IMR-90 (cell line): Measurements from ENCODE around the gene SPAAR. TPM values are rescaled to one million over a fixed set of nuclear protein-coding genes. Genes with fewer than 3 reads are reported as not detected.
A peak's percentile ranks its signal among the peaks of the same experiment; 100 is the strongest.

ENCODE experiments used
- ATAC-seq: fragments of 200-7000 bp; cut with Tn5 transposase; 2 replicates; pipeline ENCODE4 v1.9.1; 2020; ENCODE audit warnings: low read depth, mild to moderate bottlenecking, moderate library complexity
- BruUV-seq: library from RNA; stranded (reverse); fragments of 400-500 nt; replicated peaks from 2 replicates; lab custom pipeline; 2021; lab: Mats Ljungman, UMichigan
- CTCF ChIA-PET: fragments of 300-600 bp; formaldehyde crosslinking; extraction: SDS; loops from one replicate; lab custom pipeline; 2021; ENCODE audit warnings: antibody characterized with exemption; lab: Yijun Ruan, JAX
- POLR2A ChIA-PET: fragments of 300-600 bp; sonication (Branson Sonifier 250); formaldehyde crosslinking; loops from one replicate; lab custom pipeline; 2022; ENCODE audit warnings: antibody characterized with exemption; ENCODE audit not compliant: unreplicated experiment; lab: Charles Lee
- DNase-seq: peaks from one replicate; pipeline ENCODE4 v3.0.0; 2013
- H2AFZ ChIP-seq: replicated peaks from 2 replicates; pipeline ENCODE3; 2013; ENCODE audit warnings: low read length, mild to moderate bottlenecking; ENCODE audit not compliant: poor library complexity
- H2AK5ac ChIP-seq: 2 replicates; pipeline ENCODE4 v1.6.1; 2013; ENCODE audit warnings: low read depth, low read length, inconsistent platforms
- H2AK9ac ChIP-seq: replicated peaks from 2 replicates; pipeline ENCODE3; 2013; ENCODE audit warnings: mild to moderate bottlenecking, low read depth, low read length, moderate library complexity; ENCODE audit not compliant: poor library complexity
- H2BK120ac ChIP-seq: 2 replicates; pipeline ENCODE4 v1.6.1; 2013; ENCODE audit warnings: low read depth, low read length, inconsistent platforms
- H2BK15ac ChIP-seq: 3 replicates; pipeline ENCODE4 v1.6.1; 2013; ENCODE audit warnings: low read depth, low read length, inconsistent platforms
- H2BK20ac ChIP-seq: 2 replicates; pipeline ENCODE4 v1.6.1; 2013; ENCODE audit warnings: low read depth, mild to moderate bottlenecking, inconsistent platforms, low read length, moderate library complexity
- H2BK5ac ChIP-seq: 2 replicates; pipeline ENCODE4 v1.6.1; 2013; ENCODE audit warnings: mild to moderate bottlenecking, low read depth, low read length, inconsistent platforms; ENCODE audit not compliant: poor library complexity, severe bottlenecking
- H3K14ac ChIP-seq: replicated peaks from 2 replicates; pipeline ENCODE4 v1.6.1; 2013; ENCODE audit warnings: low read depth, low read length, inconsistent platforms
- H3K18ac ChIP-seq: 2 replicates; pipeline ENCODE4 v1.6.1; 2013; ENCODE audit warnings: low read depth, low read length, control low read depth
- H3K23ac ChIP-seq: 2 replicates; pipeline ENCODE4 v1.6.1; 2013; ENCODE audit warnings: low read depth, low read length, inconsistent platforms
- H3K27ac ChIP-seq: 2 replicates; pipeline ENCODE4 v1.5.1; 2013; ENCODE audit warnings: mild to moderate bottlenecking, control low read depth, low read length; ENCODE audit not compliant: insufficient read depth
- H3K27me3 ChIP-seq: 2 replicates; pipeline ENCODE4 v1.6.1; 2013; ENCODE audit warnings: low read length; ENCODE audit not compliant: control insufficient read depth, insufficient read depth
- H3K36me3 ChIP-seq: 2 replicates; pipeline ENCODE4 v1.6.1; 2013; ENCODE audit warnings: low read length, mixed read lengths; ENCODE audit not compliant: control insufficient read depth, insufficient read depth
- H3K4ac ChIP-seq: 2 replicates; pipeline ENCODE4 v1.6.1; 2013; ENCODE audit warnings: low read depth, low read length, inconsistent platforms
- H3K4me1 ChIP-seq: 2 replicates; pipeline ENCODE4 v1.6.1; 2013; ENCODE audit warnings: low read length, mixed read lengths; ENCODE audit not compliant: control insufficient read depth, insufficient read depth
- H3K4me2 ChIP-seq: 2 replicates; pipeline ENCODE4 v1.6.1; 2013; ENCODE audit warnings: low read depth, mild to moderate bottlenecking, control low read depth, low read length, moderate library complexity
- H3K4me3 ChIP-seq: 2 replicates; pipeline ENCODE4 v1.5.1; 2013; ENCODE audit warnings: low read depth, mild to moderate bottlenecking, control low read depth, low read length, moderate library complexity; ENCODE audit not compliant: insufficient read depth
- H3K56ac ChIP-seq: 2 replicates; pipeline ENCODE4 v1.6.1; 2013; ENCODE audit warnings: low read length, inconsistent platforms; ENCODE audit not compliant: insufficient read depth; ENCODE audit errors: extremely low read depth
- H3K79me1 ChIP-seq, 2 experiments: 2 replicates each; pipeline ENCODE4 v1.6.1; 2013; ENCODE audit warnings: low read length in 2 of 2, inconsistent platforms in 1 of 2, low read depth in 1 of 2
- H3K9ac ChIP-seq: 2 replicates; pipeline ENCODE4 v1.6.1; 2013; ENCODE audit warnings: low read depth, low read length, control low read depth
- H3K9me1 ChIP-seq: 2 replicates; pipeline ENCODE4 v1.6.1; 2013; ENCODE audit warnings: low read length, inconsistent platforms; ENCODE audit not compliant: insufficient read depth
- H3K9me3 ChIP-seq: 2 replicates; pipeline ENCODE4 v1.6.1; 2013; ENCODE audit warnings: low read length; ENCODE audit not compliant: control insufficient read depth, insufficient read depth
- H4K20me1 ChIP-seq: 2 replicates; pipeline ENCODE4 v1.6.1; 2013; ENCODE audit warnings: low read length, inconsistent platforms; ENCODE audit not compliant: insufficient read depth
- H4K5ac ChIP-seq: 2 replicates; pipeline ENCODE4 v1.6.1; 2013; ENCODE audit warnings: mild to moderate bottlenecking, low read depth, low read length, control low read depth
- H4K8ac ChIP-seq, 2 experiments: 2 replicates each; pipeline ENCODE4 v1.6.1; 2013; ENCODE audit warnings: low read depth in 2 of 2, low read length in 2 of 2, control low read depth in 1 of 2, inconsistent platforms in 1 of 2
- H4K91ac ChIP-seq: 2 replicates; pipeline ENCODE4 v1.6.1; 2013; ENCODE audit warnings: low read depth, low read length, inconsistent platforms; ENCODE audit not compliant: insufficient read depth
- BHLHE40 ChIP-seq: fragments of 150-350 bp; IDR thresholded peaks from 2 replicates; pipeline ENCODE4 v1.6.1; 2016; ENCODE audit warnings: mild to moderate bottlenecking, low read depth, low read length
- CEBPB ChIP-seq: IDR thresholded peaks from 2 replicates; pipeline ENCODE4 v1.6.1; 2012; ENCODE audit warnings: low read depth, low read length, improper control_type of control experiment
- CHD1 ChIP-seq: IDR thresholded peaks from 2 replicates; pipeline ENCODE4 v1.6.1; 2012; ENCODE audit warnings: low read depth, low read length, improper control_type of control experiment
- FOS ChIP-seq: fragments of 150-350 bp; IDR thresholded peaks from 2 replicates; pipeline ENCODE4 v1.6.1; 2016; ENCODE audit warnings: low read depth, low read length
- MAFK ChIP-seq: IDR thresholded peaks from 2 replicates; pipeline ENCODE4 v1.6.1; 2012; ENCODE audit warnings: low read depth, low read length, improper control_type of control experiment
- MAZ ChIP-seq: IDR thresholded peaks from 2 replicates; pipeline ENCODE4 v1.6.1; 2012; ENCODE audit warnings: low read depth, mild to moderate bottlenecking, low read length, improper control_type of control experiment, moderate library complexity, borderline replicate concordance
- MXI1 ChIP-seq: IDR thresholded peaks from 2 replicates; pipeline ENCODE4 v1.6.1; 2012; ENCODE audit warnings: low read depth, mild to moderate bottlenecking, low read length, moderate library complexity, borderline replicate concordance
- NFE2L2 ChIP-seq: fragments of 150-350 bp; IDR thresholded peaks from 2 replicates; pipeline ENCODE4 v1.6.1; 2016; ENCODE audit warnings: low read depth, mild to moderate bottlenecking, low read length
- POLR2A ChIP-seq: IDR thresholded peaks from 2 replicates; pipeline ENCODE4 v1.6.1; 2012; ENCODE audit warnings: mild to moderate bottlenecking, low read depth, low read length
- RAD21 ChIP-seq: IDR thresholded peaks from 2 replicates; pipeline ENCODE4 v1.6.1; 2012; ENCODE audit warnings: low read length, improper control_type of control experiment
- RCOR1 ChIP-seq: IDR thresholded peaks from 2 replicates; pipeline ENCODE4 v1.6.1; 2012; ENCODE audit warnings: mild to moderate bottlenecking, low read length, improper control_type of control experiment; ENCODE audit not compliant: insufficient replicate concordance
- RFX5 ChIP-seq: IDR thresholded peaks from 2 replicates; pipeline ENCODE4 v1.8.0; 2012; ENCODE audit warnings: low read depth, mild to moderate bottlenecking, low read length, moderate library complexity
- SMC3 ChIP-seq: fragments of 150-350 bp; IDR thresholded peaks from 2 replicates; pipeline ENCODE4 v1.6.1; 2016; ENCODE audit warnings: low read depth, mild to moderate bottlenecking, antibody characterized with exemption, low read length, moderate library complexity
- WGBS, 2 experiments: methylation state at CpG; one replicate each; pipeline versions ENCODE4 v1.1.5 to v1.1.7; 2013; ENCODE audit warnings: missing lambda C conversion rate in 2 of 2; ENCODE audit not compliant: insufficient read length in 1 of 2; ENCODE audit errors: extremely low coverage in 2 of 2; 5-methylcytosine and 5-hydroxymethylcytosine counted together
- dilution Hi-C: fragments of 300-500 bp; cut with HindIII; formaldehyde crosslinking; loops from one replicate; pipeline ENCODE4 v1.14.3; 2018; ENCODE audit warnings: low sequenced_read_pairs; ENCODE audit not compliant: unreplicated experiment
- in situ Hi-C: fragments of 300-500 bp; cut with MboI; formaldehyde crosslinking; loops from 3 replicates; pipeline ENCODE4 v1.14.3; 2019; ENCODE audit warnings: low sequenced_read_pairs, inconsistent platforms, mixed read lengths
- intact Hi-C: fragments of 100-400 bp; cut with micrococcal nuclease; formaldehyde crosslinking; loops from 2 replicates; pipeline ENCODE4 v1.10.0; 2022
- polyA plus RNA-seq, 3 experiments: library from polyadenylated mRNA; depleted of rRNA; stranded (reverse); fragments of >200 nt; gene quantifications; 2 replicates each; pipeline ENCODE4 v1.2.3, GENCODE V29; 2012; ENCODE audit warnings: low replicate concordance in 1 of 3
- total RNA-seq: library from RNA; depleted of rRNA; stranded (reverse); fragments of >200 nt; gene quantifications from 2 replicates; pipeline ENCODE4 v1.2.3, GENCODE V29; 2012
- TF ChIP-seq, protein P1 (sequence below): conservative IDR thresholded peaks from 2 replicates; pipeline ENCODE4 v1.5.1; 2012; ENCODE audit warnings: mild to moderate bottlenecking, low read depth, low read length, improper control_type of control experiment
- TF ChIP-seq, protein P2 (sequence below): fragments of 150-350 bp; IDR thresholded peaks from 2 replicates; pipeline ENCODE4 v1.6.1; 2016; ENCODE audit warnings: low read depth, mild to moderate bottlenecking, low read length, moderate library complexity, borderline replicate concordance
- TF ChIP-seq, protein P3 (sequence below): fragments of 150-350 bp; IDR thresholded peaks from 2 replicates; pipeline ENCODE4 v1.6.1; 2017; ENCODE audit warnings: mild to moderate bottlenecking, antibody characterized with exemption, low read length, low read depth

Gene SPAAR
- total and polyA plus RNA-seq, 2 of the 4 experiments (the other 2 are of a cell fraction), result 0.18 to 0.32 TPM

DNA sequence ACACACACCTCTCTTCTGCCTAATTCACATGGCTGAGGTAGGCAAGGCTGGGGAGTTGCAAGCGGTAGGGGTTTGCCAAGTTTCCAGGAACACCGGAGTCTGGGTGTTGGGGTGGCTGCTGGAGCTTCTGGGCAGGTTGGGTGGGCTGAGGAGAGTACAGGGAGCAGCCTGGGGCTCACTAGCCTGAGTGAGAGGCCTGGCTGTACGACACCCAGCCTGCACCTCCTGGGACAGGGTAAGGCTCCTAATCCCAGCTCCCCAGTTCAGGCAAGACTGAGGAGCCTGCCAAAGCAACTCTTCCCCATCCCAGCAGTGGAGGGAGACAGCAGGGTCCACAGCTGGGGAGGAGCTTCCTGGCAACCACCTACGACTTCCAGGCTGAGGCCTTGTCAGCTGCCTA is 8.0 kb downstream of the SPAAR start:
- Histone ChIP-seq H2BK15ac (0 out of 3 replicates have a peak overlapping the region, but pooled peaks have one; percentile 32), H2BK20ac (peak overlapping the region; percentile 68), H2AFZ (peak overlapping the region; percentile 44), H3K18ac (no peak overlapping the region), H3K14ac (0 out of 2 replicates have a peak overlapping the region, but pooled peaks have one; percentile 15), H3K4me1 (0 out of 2 replicates have a peak, but pooled peaks cover 2% of the 10 kb centered on the region), H3K4me2 (no peak overlapping the region), H3K36me3 (no peaks in the 10 kb centered on the region), H3K27me3 (no peaks in the 10 kb centered on the region), H3K27ac (no peak overlapping the region), H2AK5ac (peak overlapping the region; percentile 20; the same call in 1 of the 2 replicates), H2BK120ac (peak overlapping the region; percentile 47), H3K9me3 (no peaks in the 10 kb centered on the region), H3K79me1 (no peaks in the 10 kb centered on the region), H3K56ac (no peak overlapping the region), H3K23ac (no peak overlapping the region), H4K91ac (no peak overlapping the region), H4K20me1 (no peaks in the 10 kb centered on the region), H2BK5ac (no peak overlapping the region), H2AK9ac (no peak overlapping the region), H4K8ac (no peak overlapping the region), H4K5ac (no peak overlapping the region), H3K9me1 (peaks cover 3% of the 10 kb centered on the region; the same call in 1 of the 2 replicates), H3K4me3 (no peak overlapping the region), H3K9ac (no peak overlapping the region), H3K4ac (peak overlapping the region; percentile 30; the same call in 1 of the 2 replicates)
- dilution Hi-C loops, result no loop called here
- no peak for ATAC-seq
- intact Hi-C loops, result no loop called here
- in situ Hi-C loops, result no loop called here
- 100% methylated on average over 1 of the region's 4 CpGs; no CpG with 5 or more reads in 1 of the 2 experiments for WGBS, 2 experiments
- ChIA-PET POLR2A (no interaction called here), CTCF (no interaction called here)
- BruUV-seq, result no TSS peak
- no peak for DNase-seq
- no peak for TF ChIP-seq FOS
- TF ChIP-seq, protein P1, sequence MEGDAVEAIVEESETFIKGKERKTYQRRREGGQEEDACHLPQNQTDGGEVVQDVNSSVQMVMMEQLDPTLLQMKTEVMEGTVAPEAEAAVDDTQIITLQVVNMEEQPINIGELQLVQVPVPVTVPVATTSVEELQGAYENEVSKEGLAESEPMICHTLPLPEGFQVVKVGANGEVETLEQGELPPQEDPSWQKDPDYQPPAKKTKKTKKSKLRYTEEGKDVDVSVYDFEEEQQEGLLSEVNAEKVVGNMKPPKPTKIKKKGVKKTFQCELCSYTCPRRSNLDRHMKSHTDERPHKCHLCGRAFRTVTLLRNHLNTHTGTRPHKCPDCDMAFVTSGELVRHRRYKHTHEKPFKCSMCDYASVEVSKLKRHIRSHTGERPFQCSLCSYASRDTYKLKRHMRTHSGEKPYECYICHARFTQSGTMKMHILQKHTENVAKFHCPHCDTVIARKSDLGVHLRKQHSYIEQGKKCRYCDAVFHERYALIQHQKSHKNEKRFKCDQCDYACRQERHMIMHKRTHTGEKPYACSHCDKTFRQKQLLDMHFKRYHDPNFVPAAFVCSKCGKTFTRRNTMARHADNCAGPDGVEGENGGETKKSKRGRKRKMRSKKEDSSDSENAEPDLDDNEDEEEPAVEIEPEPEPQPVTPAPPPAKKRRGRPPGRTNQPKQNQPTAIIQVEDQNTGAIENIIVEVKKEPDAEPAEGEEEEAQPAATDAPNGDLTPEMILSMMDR, result no peak
- no peak for TF ChIP-seq CEBPB
- TF ChIP-seq RCOR1, result no peak
- TF ChIP-seq RFX5, result no peak
- no peak for TF ChIP-seq NFE2L2
- TF ChIP-seq, protein P2, sequence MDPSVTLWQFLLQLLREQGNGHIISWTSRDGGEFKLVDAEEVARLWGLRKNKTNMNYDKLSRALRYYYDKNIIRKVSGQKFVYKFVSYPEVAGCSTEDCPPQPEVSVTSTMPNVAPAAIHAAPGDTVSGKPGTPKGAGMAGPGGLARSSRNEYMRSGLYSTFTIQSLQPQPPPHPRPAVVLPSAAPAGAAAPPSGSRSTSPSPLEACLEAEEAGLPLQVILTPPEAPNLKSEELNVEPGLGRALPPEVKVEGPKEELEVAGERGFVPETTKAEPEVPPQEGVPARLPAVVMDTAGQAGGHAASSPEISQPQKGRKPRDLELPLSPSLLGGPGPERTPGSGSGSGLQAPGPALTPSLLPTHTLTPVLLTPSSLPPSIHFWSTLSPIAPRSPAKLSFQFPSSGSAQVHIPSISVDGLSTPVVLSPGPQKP, result no peak
- TF ChIP-seq SMC3, result no peak
- no peak for TF ChIP-seq MAFK
- no peak for TF ChIP-seq MAZ
- no peak for TF ChIP-seq CHD1
- TF ChIP-seq BHLHE40, result no peak
- TF ChIP-seq POLR2A, result no peak
- TF ChIP-seq MXI1, result no peak
- no peak for TF ChIP-seq RAD21
- TF ChIP-seq, protein P3, sequence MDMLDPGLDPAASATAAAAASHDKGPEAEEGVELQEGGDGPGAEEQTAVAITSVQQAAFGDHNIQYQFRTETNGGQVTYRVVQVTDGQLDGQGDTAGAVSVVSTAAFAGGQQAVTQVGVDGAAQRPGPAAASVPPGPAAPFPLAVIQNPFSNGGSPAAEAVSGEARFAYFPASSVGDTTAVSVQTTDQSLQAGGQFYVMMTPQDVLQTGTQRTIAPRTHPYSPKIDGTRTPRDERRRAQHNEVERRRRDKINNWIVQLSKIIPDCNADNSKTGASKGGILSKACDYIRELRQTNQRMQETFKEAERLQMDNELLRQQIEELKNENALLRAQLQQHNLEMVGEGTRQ, result no peak
